Measurements from ENCODE around the gene ELOA. TPM values are rescaled to one million over a fixed set of nuclear protein-coding genes. Genes with fewer than 3 reads are reported as not detected.

Gene ELOA
- total RNA-seq, 2 experiments from 2014 or later = 27.0 to 27.7 TPM

DNA sequence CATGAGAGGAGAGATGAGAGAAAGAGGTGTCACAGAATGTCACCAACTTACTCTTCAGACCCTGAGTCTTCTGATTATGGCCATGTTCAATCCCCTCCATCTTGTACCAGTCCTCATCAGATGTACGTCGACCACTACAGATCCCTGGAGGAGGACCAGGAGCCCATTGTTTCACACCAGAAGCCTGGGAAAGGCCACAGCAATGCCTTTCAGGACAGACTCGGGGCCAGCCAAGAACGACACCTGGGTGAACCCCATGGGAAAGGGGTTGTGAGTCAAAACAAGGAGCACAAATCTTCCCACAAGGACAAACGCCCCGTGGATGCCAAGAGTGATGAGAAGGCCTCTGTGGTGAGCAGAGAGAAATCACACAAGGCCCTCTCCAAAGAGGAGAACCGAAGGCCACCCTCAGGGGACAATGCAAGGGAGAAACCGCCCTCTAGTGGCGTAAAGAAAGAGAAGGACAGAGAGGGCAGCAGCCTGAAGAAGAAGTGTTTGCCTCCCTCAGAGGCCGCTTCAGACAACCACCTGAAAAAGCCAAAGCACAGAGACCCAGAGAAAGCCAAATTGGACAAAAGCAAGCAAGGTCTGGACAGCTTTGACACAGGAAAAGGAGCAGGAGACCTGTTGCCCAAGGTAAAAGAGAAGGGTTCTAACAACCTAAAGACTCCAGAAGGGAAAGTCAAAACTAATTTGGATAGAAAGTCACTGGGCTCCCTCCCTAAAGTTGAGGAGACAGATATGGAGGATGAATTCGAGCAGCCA is 8.0 kb downstream of the ELOA start:
- no peak for DNase-seq
- Mint-ChIP-seq H3K4me1 (peaks cover 19% of the 10 kb centered on the region), H3K4me3 (no peak overlapping the region), H3K27ac (no peak overlapping the region), H3K9me3 (no peaks in the 10 kb centered on the region), H3K27me3 (no peaks in the 10 kb centered on the region), H3K36me3 (peaks cover 25% of the 10 kb centered on the region)
- POLR2A ChIA-PET = interaction anchor here (1.0 to 1.6 kb wide), 2 partner anchors 8 to 27 kb away, joined by 3 to 4 read pairs; partner anchors contain the start of genes ELOA and PITHD1
- peak; percentile 74 for ATAC-seq (ENCODE audit: low read depth)

- DNase-seq = no peak
- POLR2A ChIA-PET = interaction anchor here (1.0 to 1.6 kb wide), 2 partner anchors 9 to 27 kb away, joined by 3 to 4 read pairs; partner anchors contain the start of genes ELOA and PITHD1
- H3K4me1 Mint-ChIP-seq = peaks cover 16% of the 10 kb centered on the region
- H3K9me3 Mint-ChIP-seq = no peaks in the 10 kb centered on the region
- no peak overlapping the region for H3K27ac Mint-ChIP-seq
- no peak overlapping the region for H3K4me3 Mint-ChIP-seq
- peaks cover 23% of the 10 kb centered on the region for H3K36me3 Mint-ChIP-seq
- no peak for ATAC-seq (ENCODE audit: low read depth)
- no peaks in the 10 kb centered on the region for H3K27me3 Mint-ChIP-seq
Observed at GRCh38 chr1:23751815-23752200, 8.5 kb downstream of the ELOA start.

- Mint-ChIP-seq H3K36me3 (peaks cover 22% of the 10 kb centered on the region), H3K27me3 (no peaks in the 10 kb centered on the region), H3K9me3 (no peaks in the 10 kb centered on the region), H3K4me1 (peaks cover 8% of the 10 kb centered on the region), H3K27ac (no peak overlapping the region), H3K4me3 (no peak overlapping the region)
- ATAC-seq (ENCODE audit: low read depth) (no peak), DNase-seq (no peak)
- POLR2A ChIA-PET = interaction anchor here (1.6 kb wide), 1 partner anchor 25 kb away, joined by 4 read pairs; the partner anchor contains the start of gene PITHD1
Observed at GRCh38 chr1:23752909-23753308, 9.6 kb downstream of the ELOA start.

GRCh38 chr1:23756676-23757075 is 13.4 kb downstream of the ELOA start:
- no peak for ATAC-seq (ENCODE audit: low read depth)
- H3K4me1 Mint-ChIP-seq = no peaks in the 10 kb centered on the region
- no peak for DNase-seq
- no peak overlapping the region for H3K27ac Mint-ChIP-seq
- no peaks in the 10 kb centered on the region for H3K9me3 Mint-ChIP-seq
- no peaks in the 10 kb centered on the region for H3K27me3 Mint-ChIP-seq
- H3K36me3 Mint-ChIP-seq = peaks cover 16% of the 10 kb centered on the region
- POLR2A ChIA-PET = no interaction called here
- H3K4me3 Mint-ChIP-seq = no peak overlapping the region

DNA sequence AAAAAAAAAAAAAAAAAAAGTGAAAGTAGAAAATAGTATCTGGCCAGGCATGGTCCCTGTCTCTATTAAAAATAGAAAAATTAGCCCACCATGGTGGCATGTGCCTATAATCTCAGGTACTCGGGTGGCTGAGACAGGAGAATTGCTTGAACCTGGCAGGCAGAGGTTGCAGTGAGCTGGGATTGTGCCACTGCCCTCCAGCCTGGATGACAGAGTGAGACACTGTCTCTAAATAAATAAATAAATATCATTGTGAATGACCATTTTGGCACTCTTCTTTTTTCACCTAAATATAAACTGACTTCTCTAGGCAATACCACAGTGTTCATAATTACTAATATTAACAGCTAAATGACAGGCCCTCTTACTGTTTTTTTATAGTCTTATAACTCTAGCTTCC is 14.5 kb downstream of the ELOA start:
- H3K27ac Mint-ChIP-seq = no peak overlapping the region
- H3K4me3 Mint-ChIP-seq = no peak overlapping the region
- POLR2A ChIA-PET = interaction anchor here (0.6 to 0.7 kb wide), 4 partner anchors 14 to 200 kb away, joined by 3 to 5 read pairs (median 4); partner anchors contain the start of gene RPL11
- no peaks in the 10 kb centered on the region for H3K9me3 Mint-ChIP-seq
- no peak for ATAC-seq (ENCODE audit: low read depth)
- H3K4me1 Mint-ChIP-seq = no peaks in the 10 kb centered on the region
- peaks cover 15% of the 10 kb centered on the region for H3K36me3 Mint-ChIP-seq
- DNase-seq = no peak
- H3K27me3 Mint-ChIP-seq = no peaks in the 10 kb centered on the region

- Mint-ChIP-seq H3K27ac (no peak overlapping the region), H3K36me3 (peaks cover 13% of the 10 kb centered on the region)
Observed at GRCh38 chr1:23759277-23759676, 16.0 kb downstream of the ELOA start.

GRCh38 chr1:23763041-23763577 is 19.8 kb downstream of the ELOA start:
- peaks cover 8% of the 10 kb centered on the region for H3K36me3 Mint-ChIP-seq

More at GRCh38 chr1:23759277-23759676, 16.0 kb downstream of the ELOA start:
- Mint-ChIP-seq H3K27me3 (no peaks in the 10 kb centered on the region), H3K4me3 (no peak overlapping the region), H3K4me1 (peaks cover 2% of the 10 kb centered on the region), H3K9me3 (no peaks in the 10 kb centered on the region)
- POLR2A ChIA-PET = no interaction called here
- no peak for DNase-seq
- no peak for ATAC-seq (ENCODE audit: low read depth)

DNA sequence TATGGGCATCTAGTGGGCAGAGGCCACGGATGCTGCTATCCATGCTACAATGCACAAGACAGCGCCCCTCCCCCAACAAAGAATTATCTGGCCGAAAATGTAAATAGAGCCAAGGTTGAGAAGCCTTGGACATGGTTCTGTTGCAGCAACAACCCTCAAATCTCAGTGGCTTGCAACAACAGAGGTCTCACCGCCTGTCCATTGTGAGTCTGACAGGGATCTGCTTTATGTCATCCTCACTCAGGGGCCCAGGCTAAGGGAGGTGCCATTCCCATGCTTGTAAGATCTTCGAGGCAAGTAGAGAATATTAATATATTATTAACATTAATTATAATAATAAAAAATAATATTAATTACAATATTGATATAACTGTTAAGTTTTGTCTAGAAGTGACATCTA is 25.5 kb downstream of the ELOA start:
- H3K27me3 Mint-ChIP-seq = no peaks in the 10 kb centered on the region
- POLR2A ChIA-PET = no interaction called here
- no peaks in the 10 kb centered on the region for H3K9me3 Mint-ChIP-seq
- DNase-seq (no peak), ATAC-seq (ENCODE audit: low read depth) (no peak)
- peaks cover 8% of the 10 kb centered on the region for H3K4me1 Mint-ChIP-seq
- H3K4me3 Mint-ChIP-seq = no peak overlapping the region
- H3K27ac Mint-ChIP-seq = no peak overlapping the region
- H3K36me3 Mint-ChIP-seq = peaks cover 6% of the 10 kb centered on the region

More at GRCh38 chr1:23763041-23763577, 19.8 kb downstream of the ELOA start:
- no peaks in the 10 kb centered on the region for H3K9me3 Mint-ChIP-seq
- H3K27ac Mint-ChIP-seq = no peak overlapping the region
- peaks cover 3% of the 10 kb centered on the region for H3K4me1 Mint-ChIP-seq
- ATAC-seq (ENCODE audit: low read depth) (no peak), DNase-seq (no peak)
- no peak overlapping the region for H3K4me3 Mint-ChIP-seq
- no peaks in the 10 kb centered on the region for H3K27me3 Mint-ChIP-seq
- POLR2A ChIA-PET = interaction anchor here (1.6 kb wide), 1 partner anchor 9 kb away, joined by 3 read pairs; no protein-coding TSS in a partner anchor

DNA sequence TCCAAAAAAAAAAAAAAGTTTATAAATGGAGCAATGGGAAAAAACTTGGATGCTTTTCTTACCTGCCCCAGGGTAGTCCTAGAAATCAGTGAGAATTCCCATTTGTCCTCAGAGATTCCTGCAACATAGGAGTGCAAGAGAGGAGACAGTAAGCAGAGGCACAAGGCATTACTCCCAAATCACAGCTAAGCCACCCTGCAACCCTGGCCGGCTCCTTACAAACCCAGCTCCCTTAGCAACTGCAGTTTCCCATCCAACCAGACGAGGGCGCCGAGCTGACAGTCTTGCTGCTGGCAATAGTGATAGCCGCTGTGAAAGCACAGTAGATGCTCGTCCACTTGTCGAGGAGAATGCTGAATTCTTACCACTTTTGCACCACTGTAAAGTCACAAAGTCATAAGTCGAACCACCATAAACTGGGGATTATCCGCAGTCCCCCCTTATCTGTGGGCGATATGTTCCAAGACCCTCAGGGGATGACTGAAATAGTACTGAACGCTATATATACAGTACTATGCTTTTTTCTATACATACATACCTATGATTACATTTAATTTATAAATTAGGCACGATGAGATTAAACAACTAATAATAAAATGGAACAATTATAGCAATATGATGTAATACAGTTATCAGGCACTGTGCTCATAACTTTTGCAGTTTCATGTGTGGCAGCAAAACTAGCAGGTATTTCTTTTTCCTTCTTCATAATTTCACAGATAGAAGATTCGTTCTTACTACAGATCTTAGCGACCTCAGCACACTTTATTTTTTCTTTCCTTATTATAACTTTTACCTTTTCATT is 29.0 kb downstream of the ELOA start:
- Mint-ChIP-seq H3K27me3 (no peaks in the 10 kb centered on the region), H3K4me3 (no peak overlapping the region), H3K9me3 (no peaks in the 10 kb centered on the region), H3K36me3 (peaks cover 4% of the 10 kb centered on the region), H3K4me1 (peaks cover 25% of the 10 kb centered on the region), H3K27ac (no peak overlapping the region)
- DNase-seq = peak; percentile 87
- POLR2A ChIA-PET = interaction anchor here (0.6 to 1.2 kb wide), 4 partner anchors 18 to 729 kb away, joined by 3 to 5 read pairs (median 4); partner anchors contain the start of gene ELOA
- ATAC-seq (ENCODE audit: low read depth) = peak; percentile 87

DNA sequence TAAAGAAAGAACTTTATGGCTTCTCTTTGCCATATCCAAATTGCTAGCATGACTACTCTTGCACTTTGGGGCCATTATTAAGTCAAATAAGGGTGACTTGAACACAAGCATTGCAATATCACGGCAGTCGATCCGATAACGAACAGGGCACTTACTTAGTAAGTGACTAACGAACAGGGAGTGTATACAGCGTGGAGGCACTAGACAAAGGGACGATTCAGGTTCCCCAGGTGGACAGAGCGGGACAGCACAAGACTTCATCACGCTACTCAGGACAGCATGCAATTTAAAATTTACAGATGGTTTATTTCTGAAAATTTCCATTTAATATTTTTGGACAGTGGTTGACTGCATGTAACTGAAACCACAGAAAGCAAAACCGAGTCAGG is 29.6 kb downstream of the ELOA start:
- H3K27ac Mint-ChIP-seq = no peak overlapping the region
- no peak for DNase-seq

DNA sequence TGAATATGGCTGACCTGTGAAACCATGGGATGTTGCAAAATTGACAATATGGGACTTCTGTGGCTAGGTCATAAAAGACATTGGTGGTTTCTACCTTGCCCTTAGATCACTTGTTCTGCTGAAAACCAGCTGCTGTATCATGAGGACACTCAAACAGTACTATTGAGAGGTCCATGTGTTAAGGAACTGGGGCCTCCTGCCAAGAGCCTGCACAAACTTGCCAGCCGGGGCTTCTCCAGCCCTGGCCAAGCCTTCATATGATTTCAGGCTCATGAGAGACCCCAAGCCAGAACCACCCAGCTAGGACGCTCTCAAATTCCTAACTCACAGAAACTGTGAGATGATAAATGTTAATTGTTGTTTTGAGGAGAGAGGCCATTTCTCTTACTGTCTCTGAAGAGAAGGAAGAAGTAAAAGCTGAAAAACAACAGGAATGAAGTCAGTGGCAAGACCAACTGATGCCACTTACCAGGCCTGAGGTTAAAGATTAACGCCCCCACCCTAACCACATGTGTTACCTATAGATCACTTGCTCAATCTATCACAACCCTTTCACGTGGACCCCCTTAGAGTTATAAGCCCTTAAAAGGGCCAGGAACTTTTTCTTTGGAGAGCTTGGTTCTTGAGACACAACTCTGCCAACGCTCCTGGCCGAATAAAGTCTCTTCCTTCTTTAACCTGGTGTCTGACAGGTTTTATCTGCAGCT is 31.1 kb downstream of the ELOA start:
- H3K4me1 Mint-ChIP-seq = peaks cover 30% of the 10 kb centered on the region
- DNase-seq (no peak), ATAC-seq (ENCODE audit: low read depth) (no peak)
- POLR2A ChIA-PET = no interaction called here
- H3K27ac Mint-ChIP-seq = peak overlapping the region; percentile 6
- no peaks in the 10 kb centered on the region for H3K27me3 Mint-ChIP-seq
- no peak overlapping the region for H3K4me3 Mint-ChIP-seq
- peaks cover 1% of the 10 kb centered on the region for H3K36me3 Mint-ChIP-seq
- no peaks in the 10 kb centered on the region for H3K9me3 Mint-ChIP-seq

More for the DNA sequence above, 29.6 kb downstream of the ELOA start:
- Mint-ChIP-seq H3K36me3 (peaks cover 4% of the 10 kb centered on the region), H3K4me3 (no peak overlapping the region), H3K9me3 (no peaks in the 10 kb centered on the region), H3K4me1 (peaks cover 25% of the 10 kb centered on the region), H3K27me3 (no peaks in the 10 kb centered on the region)
- POLR2A ChIA-PET = no interaction called here
- no peak for ATAC-seq (ENCODE audit: low read depth)

GRCh38 chr1:23776217-23776616 is 32.9 kb downstream of the ELOA start:
- peaks cover 39% of the 10 kb centered on the region for H3K4me1 Mint-ChIP-seq
- H3K9me3 Mint-ChIP-seq = no peaks in the 10 kb centered on the region
- peaks cover 4% of the 10 kb centered on the region for H3K36me3 Mint-ChIP-seq
- H3K27me3 Mint-ChIP-seq = no peaks in the 10 kb centered on the region
- POLR2A ChIA-PET = interaction anchor here (1.1 to 1.5 kb wide), 2 partner anchors 25 to 204 kb away, joined by 3 read pairs; partner anchors contain the start of gene SRSF10
- no peak overlapping the region for H3K4me3 Mint-ChIP-seq
- DNase-seq = no peak
- no peak overlapping the region for H3K27ac Mint-ChIP-seq
- no peak for ATAC-seq (ENCODE audit: low read depth)
